ENCODE data around the gene SCARB1.

SCARB1 gene

GRCh38 chr12:124745891-124746570, 117.6 kb downstream of the SCARB1 start:
- peak; percentile 89 for DNase-seq (ENCODE audit: low read depth)

- no peak for DNase-seq (ENCODE audit: low read depth)
These were observed 118.2 kb downstream of the SCARB1 start for GRCh38 chr12:124745465-124745890.

- no peak for DNase-seq (ENCODE audit: low read depth)
These were observed 118.8 kb downstream of the SCARB1 start for GRCh38 chr12:124744659-124745464.

GRCh38 chr12:124744273-124744640, 119.4 kb downstream of the SCARB1 start:
- no peak for DNase-seq (ENCODE audit: low read depth)

- no peak for DNase-seq (ENCODE audit: low read depth)
These were observed 120.0 kb downstream of the SCARB1 start for GRCh38 chr12:124743479-124744272.

GRCh38 chr12:124742678-124743077, 121.0 kb downstream of the SCARB1 start:
- no peak for DNase-seq (ENCODE audit: low read depth)

- no peak for DNase-seq (ENCODE audit: low read depth)
These were observed 121.6 kb downstream of the SCARB1 start for GRCh38 chr12:124742111-124742510.

- no peak for DNase-seq (ENCODE audit: low read depth)
These were observed 122.5 kb downstream of the SCARB1 start for GRCh38 chr12:124741211-124741610.

- no peak for DNase-seq (ENCODE audit: low read depth)
These were observed 123.0 kb downstream of the SCARB1 start for GRCh38 chr12:124740691-124741137.

- no peak for DNase-seq (ENCODE audit: low read depth)
These were observed 123.6 kb downstream of the SCARB1 start for GRCh38 chr12:124739953-124740561.

- DNase-seq (ENCODE audit: low read depth) = no peak
These were observed 124.8 kb downstream of the SCARB1 start for GRCh38 chr12:124738636-124739467.

- no peak for DNase-seq (ENCODE audit: low read depth)
These were observed 125.7 kb downstream of the SCARB1 start for GRCh38 chr12:124737772-124738635.

- DNase-seq (ENCODE audit: low read depth) = no peak
These were observed 126.6 kb downstream of the SCARB1 start for GRCh38 chr12:124737040-124737419.

- DNase-seq (ENCODE audit: low read depth) = no peak
These were observed 127.3 kb downstream of the SCARB1 start for GRCh38 chr12:124736115-124737039.

- no peak for DNase-seq (ENCODE audit: low read depth)
These were observed 129.4 kb downstream of the SCARB1 start for GRCh38 chr12:124734224-124734788.

GRCh38 chr12:124733086-124733485, 130.6 kb downstream of the SCARB1 start:
- DNase-seq (ENCODE audit: low read depth) = no peak

GRCh38 chr12:124732275-124733075, 131.2 kb downstream of the SCARB1 start:
- no peak for DNase-seq (ENCODE audit: low read depth)

GRCh38 chr12:124731869-124732268, 131.8 kb downstream of the SCARB1 start:
- no peak for DNase-seq (ENCODE audit: low read depth)

Data from stromal cell of bone marrow (primary cell).